Measurements from ENCODE around the gene PLEKHG4. TPM values are rescaled to one million over a fixed set of nuclear protein-coding genes. Genes with fewer than 3 reads are reported as not detected.

PLEKHG4 gene
- total RNA-seq, 1 donor from 2014 or later, result 9.8 TPM

DNA sequence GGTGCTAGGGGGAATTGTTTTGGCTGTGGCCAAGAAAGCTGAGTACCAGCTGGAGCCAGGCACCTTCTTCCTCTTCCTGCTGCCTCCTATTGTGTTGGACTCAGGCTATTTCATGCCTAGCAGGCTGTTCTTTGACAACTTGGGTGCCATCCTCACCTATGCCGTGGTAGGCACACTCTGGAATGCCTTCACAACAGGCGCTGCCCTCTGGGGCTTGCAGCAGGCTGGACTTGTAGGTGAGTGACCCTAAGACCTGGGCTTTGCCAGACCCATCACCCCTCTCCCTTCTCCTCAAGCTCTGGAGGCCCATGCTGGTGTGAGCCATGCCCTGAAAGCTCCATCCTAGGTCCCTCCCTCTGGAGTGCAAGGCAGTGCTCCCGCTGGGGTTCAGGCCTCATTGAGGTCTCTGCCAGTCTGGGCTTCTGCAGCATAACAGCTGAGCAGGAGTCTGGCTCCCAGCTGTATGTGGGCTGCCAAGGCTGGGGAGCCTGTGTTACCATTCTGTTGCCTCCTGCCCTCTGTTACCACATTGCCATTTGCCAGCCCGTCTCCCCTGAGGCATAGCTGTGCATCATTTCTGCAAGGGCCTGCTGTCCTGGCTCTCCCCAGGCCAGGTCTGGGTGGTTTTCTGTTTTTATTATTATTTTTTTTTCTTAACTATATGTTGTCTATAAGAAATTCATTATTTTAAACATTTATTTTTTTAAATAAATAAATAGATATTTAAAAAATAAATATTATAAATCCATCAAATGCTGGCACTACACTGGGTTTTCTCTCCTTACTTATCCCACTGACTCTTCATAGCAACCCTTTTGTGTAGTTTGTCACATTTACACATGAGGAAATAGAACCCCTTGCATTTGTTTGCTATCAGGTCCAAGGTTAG is 26.5 kb upstream of the PLEKHG4 start:
- no peaks in the 10 kb centered on the region for H3K27me3 ChIP-seq
- DNase-seq (ENCODE audit: extremely low spot score in 2 of 2), result no peak

DNA sequence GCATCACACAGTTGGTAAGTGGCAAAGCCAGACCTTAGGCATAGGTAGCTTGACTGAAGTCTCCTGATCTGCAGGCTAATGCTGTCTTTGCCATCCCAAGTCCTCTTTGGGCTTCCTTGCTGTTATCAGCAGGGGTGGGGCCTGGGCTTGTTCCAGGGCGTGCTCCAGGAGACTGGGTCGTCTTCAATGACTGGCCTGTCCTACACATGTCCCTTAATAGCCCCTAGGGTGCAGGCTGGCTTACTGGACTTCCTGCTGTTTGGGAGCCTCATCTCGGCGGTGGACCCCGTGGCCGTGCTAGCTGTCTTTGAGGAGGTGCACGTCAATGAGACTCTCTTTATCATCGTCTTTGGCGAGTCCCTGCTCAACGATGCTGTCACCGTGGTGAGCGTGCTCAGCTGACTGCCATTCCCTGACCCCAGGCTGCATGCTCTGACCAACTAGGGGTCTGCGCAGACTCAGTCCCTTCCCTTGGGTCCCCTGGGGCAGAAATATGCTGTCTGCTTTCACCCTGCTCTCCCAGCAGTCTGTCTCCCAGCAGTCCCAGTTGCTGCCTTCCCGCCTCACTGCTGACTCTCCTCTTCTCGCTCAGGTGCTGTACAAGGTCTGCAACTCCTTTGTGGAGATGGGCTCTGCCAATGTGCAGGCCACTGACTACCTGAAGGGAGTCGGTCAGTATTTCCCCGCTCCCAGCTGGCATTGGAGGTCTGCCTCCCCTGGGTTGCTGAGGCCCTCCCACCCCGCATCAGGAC is 24.4 kb upstream of the PLEKHG4 start:
- no peak for DNase-seq (ENCODE audit: extremely low spot score in 2 of 2)
- intact Hi-C loops (cut with DNase I), result no loop called here
- H3K27ac ChIP-seq, result no peak overlapping the region
- no peaks in the 10 kb centered on the region for H3K4me1 ChIP-seq
- TF ChIP-seq POLR2AphosphoS5 (IDR thresholded peaks at IDR 0.05; ENCODE audit: insufficient read depth in 1 of 2, low read depth in 1 of 2), result no peak
- no peaks in the 10 kb centered on the region for H3K9me3 ChIP-seq
- H3K27me3 ChIP-seq, result no peaks in the 10 kb centered on the region
- no peak overlapping the region for H3K4me3 ChIP-seq
- no peaks in the 10 kb centered on the region for H3K36me3 ChIP-seq

More for the DNA sequence above, 26.5 kb upstream of the PLEKHG4 start:
- Histone ChIP-seq H3K36me3 (no peaks in the 10 kb centered on the region), H3K27ac (no peak overlapping the region), H3K4me1 (peaks cover 19% of the 10 kb centered on the region), H3K4me3 (no peak overlapping the region), H3K9me3 (no peaks in the 10 kb centered on the region)
- TF ChIP-seq, protein P1, sequence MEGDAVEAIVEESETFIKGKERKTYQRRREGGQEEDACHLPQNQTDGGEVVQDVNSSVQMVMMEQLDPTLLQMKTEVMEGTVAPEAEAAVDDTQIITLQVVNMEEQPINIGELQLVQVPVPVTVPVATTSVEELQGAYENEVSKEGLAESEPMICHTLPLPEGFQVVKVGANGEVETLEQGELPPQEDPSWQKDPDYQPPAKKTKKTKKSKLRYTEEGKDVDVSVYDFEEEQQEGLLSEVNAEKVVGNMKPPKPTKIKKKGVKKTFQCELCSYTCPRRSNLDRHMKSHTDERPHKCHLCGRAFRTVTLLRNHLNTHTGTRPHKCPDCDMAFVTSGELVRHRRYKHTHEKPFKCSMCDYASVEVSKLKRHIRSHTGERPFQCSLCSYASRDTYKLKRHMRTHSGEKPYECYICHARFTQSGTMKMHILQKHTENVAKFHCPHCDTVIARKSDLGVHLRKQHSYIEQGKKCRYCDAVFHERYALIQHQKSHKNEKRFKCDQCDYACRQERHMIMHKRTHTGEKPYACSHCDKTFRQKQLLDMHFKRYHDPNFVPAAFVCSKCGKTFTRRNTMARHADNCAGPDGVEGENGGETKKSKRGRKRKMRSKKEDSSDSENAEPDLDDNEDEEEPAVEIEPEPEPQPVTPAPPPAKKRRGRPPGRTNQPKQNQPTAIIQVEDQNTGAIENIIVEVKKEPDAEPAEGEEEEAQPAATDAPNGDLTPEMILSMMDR (IDR thresholded peaks at IDR 0.05), result no peak
- TF ChIP-seq POLR2AphosphoS5 (IDR thresholded peaks at IDR 0.05; ENCODE audit: insufficient read depth in 1 of 2, low read depth in 1 of 2), result no peak
- TF ChIP-seq POLR2A (IDR thresholded peaks at IDR 0.05), result no peak
- intact Hi-C loops (cut with DNase I), result no loop called here

DNA sequence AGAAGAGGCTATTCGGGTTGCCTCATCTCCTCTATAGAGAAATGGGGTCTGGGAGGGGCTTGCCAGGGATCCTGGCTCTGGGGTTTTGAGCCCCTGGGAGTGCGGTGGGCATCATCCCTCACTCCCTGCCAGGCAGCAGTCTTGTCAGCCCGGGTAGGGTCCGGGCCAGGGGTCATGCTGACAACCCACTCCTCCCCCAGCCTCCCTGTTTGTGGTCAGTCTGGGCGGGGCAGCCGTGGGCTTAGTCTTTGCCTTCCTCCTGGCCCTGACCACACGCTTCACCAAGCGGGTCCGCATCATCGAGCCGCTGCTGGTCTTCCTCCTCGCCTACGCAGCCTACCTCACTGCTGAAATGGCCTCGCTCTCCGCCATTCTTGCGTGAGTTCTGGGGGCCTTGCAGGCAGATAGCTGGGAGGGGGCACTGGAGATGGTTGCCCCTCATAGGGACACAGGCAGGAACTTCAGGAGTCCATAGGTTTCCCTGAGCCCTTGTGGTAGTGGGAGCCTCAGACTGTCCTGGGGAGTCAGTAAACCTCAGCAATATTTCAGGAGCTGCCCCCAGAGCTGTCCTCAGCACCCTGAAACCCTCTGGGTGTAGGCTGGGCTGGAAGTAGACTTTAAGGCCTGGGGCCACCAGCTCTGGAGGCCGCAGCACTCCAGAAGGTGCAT is 23.6 kb upstream of the PLEKHG4 start:
- Histone ChIP-seq H3K36me3 (no peaks in the 10 kb centered on the region), H3K4me1 (no peaks in the 10 kb centered on the region), H3K27ac (no peak overlapping the region), H3K27me3 (no peaks in the 10 kb centered on the region), H3K4me3 (no peak overlapping the region), H3K9me3 (no peaks in the 10 kb centered on the region)
- TF ChIP-seq POLR2A (IDR thresholded peaks at IDR 0.05), result no peak
- TF ChIP-seq, protein P1 (IDR thresholded peaks at IDR 0.05), result no peak
- TF ChIP-seq POLR2AphosphoS5 (IDR thresholded peaks at IDR 0.05; ENCODE audit: insufficient read depth in 1 of 2, low read depth in 1 of 2), result no peak
- DNase-seq (ENCODE audit: extremely low spot score in 2 of 2), result no peak
- intact Hi-C loops (cut with DNase I), result no loop called here

DNA sequence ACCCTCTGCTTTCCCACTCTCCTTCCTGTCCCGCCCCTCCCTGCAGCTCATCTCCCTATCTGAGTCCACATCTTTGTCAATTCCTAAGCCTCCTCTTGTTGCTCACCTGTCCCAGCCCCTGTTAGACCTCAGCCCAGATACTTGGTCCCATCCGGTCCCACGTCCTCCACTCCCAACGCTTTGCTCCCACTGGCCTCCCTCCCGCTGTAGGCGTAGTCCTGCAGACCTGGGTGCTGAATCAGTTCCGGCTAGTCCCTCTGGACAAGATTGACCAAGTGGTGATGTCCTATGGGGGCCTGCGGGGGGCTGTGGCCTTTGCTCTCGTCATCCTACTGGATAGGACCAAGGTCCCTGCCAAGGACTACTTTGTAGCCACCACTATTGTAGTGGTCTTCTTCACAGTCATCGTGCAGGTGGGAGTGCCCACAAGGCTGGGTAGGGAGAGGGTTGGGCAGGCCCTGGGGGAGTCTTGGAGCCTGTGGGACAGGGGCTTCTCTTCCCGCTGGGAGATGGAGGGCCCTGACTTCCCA is 22.6 kb upstream of the PLEKHG4 start:
- DNase-seq (ENCODE audit: extremely low spot score in 2 of 2), result no peak
- no peaks in the 10 kb centered on the region for H3K36me3 ChIP-seq
- H3K27me3 ChIP-seq, result no peaks in the 10 kb centered on the region
- no peak overlapping the region for H3K27ac ChIP-seq
- TF ChIP-seq POLR2A (IDR thresholded peaks at IDR 0.05), result no peak
- TF ChIP-seq POLR2AphosphoS5 (IDR thresholded peaks at IDR 0.05; ENCODE audit: insufficient read depth in 1 of 2, low read depth in 1 of 2), result no peak
- TF ChIP-seq, protein P1 (IDR thresholded peaks at IDR 0.05), result no peak
- intact Hi-C loops (cut with DNase I), result no loop called here
- no peaks in the 10 kb centered on the region for H3K9me3 ChIP-seq
- H3K4me1 ChIP-seq, result no peaks in the 10 kb centered on the region
- H3K4me3 ChIP-seq, result no peak overlapping the region

DNA sequence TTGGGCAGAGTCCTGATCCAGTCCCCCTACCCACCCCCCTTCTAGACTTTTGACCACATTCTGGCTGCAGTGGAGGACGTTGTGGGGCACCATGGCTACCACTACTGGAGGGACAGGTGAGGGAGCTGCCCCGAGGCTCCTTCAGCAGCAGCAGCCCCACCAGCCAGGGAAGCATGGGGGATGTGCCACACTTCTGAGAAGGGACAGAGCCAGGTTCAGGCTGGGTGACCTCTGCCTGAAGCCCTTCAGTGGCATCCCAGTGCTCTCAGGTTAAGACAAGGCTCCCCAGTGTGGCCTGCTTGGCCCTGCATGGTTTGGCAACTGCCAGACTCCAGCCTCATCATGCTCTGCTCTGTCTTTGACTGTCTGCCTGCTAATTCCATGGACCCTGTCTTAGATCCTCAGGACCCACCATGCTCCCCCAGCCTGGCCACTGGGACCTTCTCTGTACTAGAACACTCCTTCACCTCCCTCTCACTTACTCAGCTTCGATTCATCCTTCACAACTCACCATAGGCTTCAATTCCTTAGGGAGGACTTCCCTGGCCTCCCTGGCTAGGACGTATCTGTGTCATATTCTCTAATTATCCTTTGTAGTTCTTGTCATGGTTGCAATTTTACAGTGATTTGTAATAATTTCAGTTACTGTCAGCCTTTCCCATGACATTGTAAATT is 21.7 kb upstream of the PLEKHG4 start:
- Histone ChIP-seq H3K36me3 (no peaks in the 10 kb centered on the region), H3K4me1 (no peaks in the 10 kb centered on the region), H3K4me3 (no peak overlapping the region), H3K9me3 (no peaks in the 10 kb centered on the region), H3K27ac (no peak overlapping the region), H3K27me3 (no peaks in the 10 kb centered on the region)
- TF ChIP-seq POLR2A (IDR thresholded peaks at IDR 0.05) (no peak), POLR2AphosphoS5 (IDR thresholded peaks at IDR 0.05; ENCODE audit: insufficient read depth in 1 of 2, low read depth in 1 of 2) (no peak)
- TF ChIP-seq, protein P1 (IDR thresholded peaks at IDR 0.05), result no peak
- intact Hi-C loops (cut with DNase I), result no loop called here
- DNase-seq (ENCODE audit: extremely low spot score in 2 of 2), result no peak
